HG03280 (cell line): Measurements from ENCODE around the gene TDO2.
"Not testable (repeated sequence)": the region's sequence is repeated elsewhere in the genome, so short reads cannot be mapped to it uniquely, and the experiment has no call there.

Experiments used
- ATAC-seq: cut with Tn5 transposase; IDR thresholded peaks from one replicate; pipeline ENCODE4 v1.9.1; 2021; ENCODE audit warnings: mild to moderate bottlenecking, moderate library complexity; ENCODE audit not compliant: unreplicated experiment

The TDO2 gene

GRCh38 chr4:155903453-155903852 is at the start of gene TDO2:
Gene TDO2 (plus strand): TSS chr4:155903696. CDS start chr4:155903759, 63 bp downstream.
- no peak for ATAC-seq

GRCh38 chr4:155854582-155855226 is 48.8 kb upstream of the TDO2 start:
- no peak for ATAC-seq

GRCh38 chr4:155855897-155856296 is 47.6 kb upstream of the TDO2 start:
- no peak for ATAC-seq

- ATAC-seq: no peak
Observed at GRCh38 chr4:155866177-155866576, 37.3 kb upstream of the TDO2 start, which contains the start of gene ASIC5. Gene ASIC5 (minus strand): TSS chr4:155866277. CDS start chr4:155866226, 51 bp downstream.

- ATAC-seq: no peak
Observed at GRCh38 chr4:155875878-155876277, 27.6 kb upstream of the TDO2 start.

- ATAC-seq: no peak
Observed at GRCh38 chr4:155877971-155878370, 25.5 kb upstream of the TDO2 start.

- ATAC-seq: no peak
Observed at GRCh38 chr4:155878611-155879010, 24.9 kb upstream of the TDO2 start.

GRCh38 chr4:155879767-155880166 is 23.7 kb upstream of the TDO2 start:
- ATAC-seq: no peak

- ATAC-seq: peak; percentile 44
Observed at GRCh38 chr4:155881555-155881954, 21.9 kb upstream of the TDO2 start.

GRCh38 chr4:155883895-155884294 is 19.6 kb upstream of the TDO2 start:
- ATAC-seq: no peak

GRCh38 chr4:155885666-155886065 is 17.8 kb upstream of the TDO2 start:
- ATAC-seq: no peak

GRCh38 chr4:155887045-155887444 is 16.5 kb upstream of the TDO2 start:
- ATAC-seq: no peak

GRCh38 chr4:155887847-155888570 is 15.5 kb upstream of the TDO2 start:
- ATAC-seq: no peak

- ATAC-seq: peak; percentile 54
Observed at GRCh38 chr4:155889031-155889793, 14.3 kb upstream of the TDO2 start.

- no peak for ATAC-seq
Observed at GRCh38 chr4:155889946-155890345, 13.6 kb upstream of the TDO2 start.

- ATAC-seq: no peak
Observed at GRCh38 chr4:155891058-155891457, 12.4 kb upstream of the TDO2 start.

GRCh38 chr4:155898371-155898770 is 5.1 kb upstream of the TDO2 start:
- not testable (repeated sequence) for ATAC-seq

- ATAC-seq: no peak
Observed at GRCh38 chr4:155899891-155900290, 3.6 kb upstream of the TDO2 start.

- no peak for ATAC-seq
Observed at GRCh38 chr4:155900381-155900780, 3.1 kb upstream of the TDO2 start.

GRCh38 chr4:155901013-155901412 is 2.5 kb upstream of the TDO2 start:
- ATAC-seq: no peak

GRCh38 chr4:155904331-155904730 is 835 bp downstream of the TDO2 start:
- ATAC-seq: no peak
